CD4-positive, alpha-beta T cell treated with Interleukin-21 for 1 hour (primary cell): ENCODE measurements around the gene MYO1D.
"Not testable (repeated sequence)": the region's sequence is repeated elsewhere in the genome, so short reads cannot be mapped to it uniquely, and the experiment has no call there.

Source experiments
- DNase-seq: peaks from one replicate; pipeline ENCODE4 v3.0.0-alpha.2; 2020

Gene MYO1D

GRCh38 chr17:32876417-32877163 lies at the start of gene MYO1D:
Gene MYO1D (minus strand): TSS chr17:32877124. CDS start chr17:32876872, 252 bp downstream.
- peak; percentile 66 for DNase-seq

- DNase-seq = no peak
Observed at GRCh38 chr17:32926183-32926582, 49.3 kb upstream of the MYO1D start.

- not testable (repeated sequence) for DNase-seq
Observed at GRCh38 chr17:32923905-32924304, 47.0 kb upstream of the MYO1D start.

GRCh38 chr17:32921017-32921416 lies 44.1 kb upstream of the MYO1D start:
- DNase-seq = no peak

- DNase-seq = no peak
Observed at GRCh38 chr17:32920293-32920692, 43.4 kb upstream of the MYO1D start.

- DNase-seq = not testable (repeated sequence)
Observed at GRCh38 chr17:32919876-32920275, 43.0 kb upstream of the MYO1D start.

- DNase-seq = no peak
Observed at GRCh38 chr17:32917842-32918241, 40.9 kb upstream of the MYO1D start.

GRCh38 chr17:32917081-32917480 lies 40.2 kb upstream of the MYO1D start:
- no peak for DNase-seq

- DNase-seq = no peak
Observed at GRCh38 chr17:32916134-32916533, 39.2 kb upstream of the MYO1D start.

GRCh38 chr17:32915245-32915644 lies 38.3 kb upstream of the MYO1D start:
- no peak for DNase-seq

- no peak for DNase-seq
Observed at GRCh38 chr17:32914181-32914580, 37.3 kb upstream of the MYO1D start.

- DNase-seq = no peak
Observed at GRCh38 chr17:32913593-32913992, 36.7 kb upstream of the MYO1D start.

GRCh38 chr17:32912218-32912897 lies 35.4 kb upstream of the MYO1D start:
- no peak for DNase-seq

GRCh38 chr17:32910769-32911168 lies 33.8 kb upstream of the MYO1D start:
- no peak for DNase-seq

GRCh38 chr17:32909787-32910369 lies 33.0 kb upstream of the MYO1D start:
- peak; percentile 55 for DNase-seq

- no peak for DNase-seq
Observed at GRCh38 chr17:32907583-32907982, 30.7 kb upstream of the MYO1D start.

- DNase-seq = no peak
Observed at GRCh38 chr17:32904891-32905290, 28.0 kb upstream of the MYO1D start.

GRCh38 chr17:32903774-32904673 lies 27.1 kb upstream of the MYO1D start:
- no peak for DNase-seq

- DNase-seq = no peak
Observed at GRCh38 chr17:32901743-32902142, 24.8 kb upstream of the MYO1D start.

GRCh38 chr17:32899236-32900013 lies 22.5 kb upstream of the MYO1D start:
- DNase-seq = no peak

GRCh38 chr17:32896647-32897258 lies 19.8 kb upstream of the MYO1D start:
- no peak for DNase-seq

- no peak for DNase-seq
Observed at GRCh38 chr17:32894245-32894644, 17.3 kb upstream of the MYO1D start.
